ENCODE measurements around the gene CCDC3.
"Not testable (repeated sequence)": the region's sequence is repeated elsewhere in the genome, so short reads cannot be mapped to it uniquely, and the experiment has no call there.

CCDC3 gene

DNA sequence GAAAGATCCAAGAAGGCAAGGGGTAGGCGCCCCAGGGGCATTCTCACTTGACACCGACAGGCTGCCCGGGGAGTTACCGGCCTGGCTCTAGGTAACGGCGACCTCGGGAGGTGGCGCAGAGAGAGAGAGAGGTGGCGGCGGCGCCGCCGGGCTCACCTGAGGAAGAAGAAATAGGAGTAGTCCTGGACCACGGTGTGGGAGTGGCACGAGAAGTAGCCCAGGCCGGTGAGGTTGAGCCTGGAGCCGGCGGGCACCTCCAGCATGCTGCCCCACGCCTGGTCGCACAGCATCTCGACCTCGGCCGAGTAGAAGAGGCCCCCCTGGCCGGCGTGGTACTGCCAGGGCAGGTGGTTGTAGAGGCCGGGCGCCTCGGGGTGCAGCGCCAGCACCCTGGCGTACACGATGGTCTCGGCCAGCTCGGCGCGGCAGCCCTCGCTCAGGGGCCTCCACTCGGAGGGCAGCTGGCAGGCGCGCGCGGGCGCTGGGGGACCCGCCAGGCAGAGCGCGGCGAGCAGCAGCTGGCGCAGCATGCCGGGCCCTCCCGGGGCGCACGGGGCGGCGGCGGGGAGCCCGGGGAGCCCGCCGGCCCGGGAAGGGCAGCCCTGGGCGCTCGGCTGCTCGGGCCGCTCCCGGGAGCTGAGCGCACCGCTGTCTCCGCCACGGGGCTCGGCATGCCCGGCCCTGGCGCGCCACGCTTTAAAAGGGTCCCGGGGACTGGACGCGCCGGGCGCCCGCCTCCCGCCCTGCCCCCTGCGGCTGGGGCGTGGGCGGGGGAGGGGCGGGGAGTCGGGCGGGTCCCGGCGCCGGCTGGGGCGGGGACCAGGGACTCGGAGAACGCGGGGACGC is at the start of gene CCDC3:
Gene CCDC3, minus strand, starts transcription at position 673 of the 846 bp plus-strand sequence. Its CDS starts 143 bp downstream, at position 530.
- DNase-seq: peak in 3 of 51 donors; percentile 2 to 13 (median 2)

DNA sequence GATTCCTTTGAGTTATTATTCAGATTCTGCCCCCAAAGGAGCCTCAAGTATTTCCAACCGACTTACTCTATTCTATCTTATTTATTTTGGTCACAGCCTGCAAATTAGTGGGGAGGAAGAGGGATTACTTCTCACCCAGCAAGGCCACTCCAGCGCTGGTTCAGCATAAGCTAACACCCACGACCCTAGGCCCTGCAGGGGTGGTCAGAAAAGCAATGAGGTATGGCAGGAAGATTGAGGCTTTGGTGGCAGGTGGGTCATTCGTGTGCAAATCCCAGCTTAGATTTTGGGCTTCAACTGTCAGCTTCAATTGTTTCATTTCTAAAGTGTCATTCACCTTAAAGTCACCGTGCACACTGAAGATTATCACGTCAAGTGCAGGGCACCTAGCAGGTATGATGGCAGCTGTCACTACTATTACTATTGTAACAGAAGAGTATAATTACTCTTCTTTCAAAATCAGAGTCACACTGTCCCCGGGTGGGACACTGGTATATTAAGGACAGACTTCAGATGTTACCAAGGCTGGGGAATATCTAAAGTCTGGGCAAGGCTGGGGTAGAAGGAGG is 49.7 kb upstream of the CCDC3 start:
- DNase-seq: no peak

DNA sequence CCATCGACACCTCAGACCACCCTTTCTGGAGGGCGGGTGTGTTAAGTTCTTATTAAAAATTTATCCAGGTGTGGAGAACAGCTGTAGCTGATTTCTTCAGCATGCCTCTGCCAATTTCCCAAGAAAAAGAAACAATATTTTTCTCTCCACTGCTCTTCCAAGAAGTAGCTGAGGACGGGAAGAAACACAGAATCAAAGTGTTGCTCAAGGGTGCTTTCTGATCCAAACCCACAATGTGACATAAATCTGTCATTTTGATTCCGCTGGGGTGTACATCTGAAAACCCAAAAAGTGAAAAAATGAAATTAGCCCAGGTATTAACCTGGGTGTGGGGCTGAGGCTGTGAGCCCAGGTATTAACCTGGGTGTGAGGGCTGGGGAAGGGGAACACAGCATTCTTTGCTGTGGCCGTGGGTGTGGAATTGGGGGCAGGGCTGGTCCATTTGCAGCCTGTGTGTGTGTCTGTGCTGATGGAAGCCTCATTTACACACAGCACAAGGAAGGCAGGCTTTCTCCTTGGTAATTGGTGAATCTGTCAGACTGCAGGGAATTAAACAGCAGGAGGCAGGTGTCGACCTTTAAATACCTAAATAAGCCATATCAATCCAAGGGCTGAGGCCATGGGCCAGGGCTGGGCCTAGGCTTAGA is 48.4 kb upstream of the CCDC3 start:
- DNase-seq: no peak

DNA sequence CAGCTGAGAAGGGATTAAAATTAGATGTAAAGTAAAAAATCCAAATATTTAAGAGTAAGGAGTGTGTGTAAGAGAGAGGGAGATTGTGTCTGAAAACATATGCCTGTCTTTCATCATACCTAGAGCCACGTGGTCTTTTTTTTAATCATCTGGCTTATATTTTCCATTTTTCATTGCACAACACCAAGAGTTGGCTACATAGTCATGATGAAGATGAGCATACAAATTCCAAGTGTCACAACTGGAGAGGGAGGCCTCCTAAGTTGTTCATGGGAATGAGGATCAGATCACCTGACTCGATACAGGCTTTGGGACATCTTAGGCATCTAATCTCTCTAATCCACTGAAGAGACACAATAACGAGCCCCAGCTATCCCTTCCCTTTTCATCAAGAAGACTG is 47.2 kb upstream of the CCDC3 start:
- DNase-seq: no peak

DNA sequence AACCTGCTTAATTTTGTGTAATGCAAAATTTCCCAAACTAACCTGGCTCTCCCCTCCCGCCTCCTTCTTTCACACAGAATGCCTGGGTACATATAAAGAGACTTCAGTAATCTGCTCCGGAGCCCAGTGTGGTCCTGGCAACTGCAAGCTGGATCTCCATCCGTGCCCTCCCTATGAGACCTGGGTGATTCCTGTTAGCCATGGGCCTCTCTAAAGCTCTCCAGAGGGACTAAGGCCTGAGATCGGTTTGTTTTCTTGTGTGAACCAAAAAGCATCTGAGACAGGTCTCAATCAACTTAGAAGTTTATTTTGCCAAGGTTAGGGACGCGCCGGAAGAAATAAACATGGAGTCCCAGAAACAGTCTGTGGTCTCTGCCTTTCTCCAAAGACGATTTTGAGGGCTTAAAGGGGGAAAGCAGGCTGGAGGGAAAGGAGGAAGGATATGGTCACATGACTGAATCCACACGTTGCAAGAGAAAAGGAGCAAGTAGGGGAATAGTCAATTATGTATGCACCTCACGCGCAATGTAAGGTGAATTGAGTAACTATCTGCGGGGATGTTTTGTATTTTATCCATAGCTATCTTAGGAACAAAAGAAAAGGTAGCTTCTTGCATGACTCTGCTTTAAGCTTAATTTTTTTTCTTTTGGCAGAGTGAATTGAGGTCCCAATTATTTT is 46.2 kb upstream of the CCDC3 start:
- DNase-seq: no peak

DNA sequence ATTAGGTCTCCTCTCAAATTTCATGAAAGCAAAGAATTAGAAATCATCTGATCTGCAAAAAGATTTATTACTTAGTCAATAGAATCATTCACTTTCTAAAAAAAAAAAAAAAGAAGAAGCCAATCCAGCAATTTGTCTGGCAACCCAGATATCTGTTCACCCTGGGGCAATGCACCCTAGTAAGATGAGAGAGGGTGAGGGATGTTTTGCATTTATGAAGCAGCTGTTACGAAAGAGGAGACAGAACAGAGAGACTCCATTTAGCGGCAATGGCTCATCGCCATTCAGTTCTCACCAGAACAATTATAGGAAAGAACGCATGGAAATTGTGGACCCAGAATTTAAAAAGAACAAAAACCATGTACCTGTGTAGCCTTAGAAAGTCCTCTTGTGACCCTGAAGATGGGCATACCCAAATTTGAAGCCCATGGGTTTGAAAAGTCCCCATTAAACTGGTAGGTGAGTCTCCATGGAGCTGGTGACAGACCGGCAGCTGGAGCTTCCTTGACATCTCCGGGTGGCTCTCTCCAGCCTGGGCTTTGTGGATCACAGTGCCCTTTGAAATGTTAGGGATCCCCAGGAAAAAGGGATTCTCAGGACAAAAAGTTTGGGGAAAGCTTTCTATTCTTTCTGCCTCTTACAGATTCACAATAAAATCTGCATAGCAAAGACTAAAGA is 45.5 kb upstream of the CCDC3 start:
- no peak for DNase-seq

DNA sequence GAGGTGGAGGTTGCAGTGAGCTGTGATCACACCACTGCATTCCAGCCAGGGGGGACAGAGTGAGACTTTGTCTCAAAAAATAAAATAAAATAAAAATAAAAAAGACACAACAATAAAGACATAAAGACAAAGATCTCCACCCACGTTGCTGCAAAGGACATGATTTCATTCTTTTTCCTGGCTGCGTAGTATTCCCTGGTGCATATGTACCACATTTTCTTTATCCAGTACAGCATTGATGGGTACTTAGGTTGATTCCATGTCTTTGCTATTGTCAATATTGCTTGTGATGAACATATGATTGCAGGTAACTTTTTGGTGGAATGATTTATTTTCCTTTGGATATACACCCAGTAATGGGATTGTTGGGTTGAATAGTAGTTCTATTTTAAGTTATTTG is 42.0 kb upstream of the CCDC3 start:
- DNase-seq: no peak

DNA sequence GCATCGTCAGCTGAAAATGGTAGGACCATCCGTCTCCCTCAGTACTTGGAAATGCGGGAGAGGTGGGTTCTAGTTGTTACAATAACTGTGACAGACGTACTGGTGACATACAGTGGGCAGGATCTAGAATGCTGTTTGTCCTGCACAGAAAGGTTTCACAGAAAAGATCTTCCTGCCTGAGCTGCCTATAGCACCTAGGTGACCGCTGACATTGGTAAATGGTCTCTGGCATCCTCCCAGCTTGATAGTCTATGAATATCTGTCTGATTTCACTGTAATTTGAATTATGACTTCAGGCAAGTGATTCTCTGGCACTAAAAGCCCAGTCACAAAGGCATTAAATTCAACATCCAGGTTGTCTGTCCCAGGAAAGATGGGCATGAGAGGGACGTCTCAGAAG is 38.2 kb upstream of the CCDC3 start:
- no peak for DNase-seq

DNA sequence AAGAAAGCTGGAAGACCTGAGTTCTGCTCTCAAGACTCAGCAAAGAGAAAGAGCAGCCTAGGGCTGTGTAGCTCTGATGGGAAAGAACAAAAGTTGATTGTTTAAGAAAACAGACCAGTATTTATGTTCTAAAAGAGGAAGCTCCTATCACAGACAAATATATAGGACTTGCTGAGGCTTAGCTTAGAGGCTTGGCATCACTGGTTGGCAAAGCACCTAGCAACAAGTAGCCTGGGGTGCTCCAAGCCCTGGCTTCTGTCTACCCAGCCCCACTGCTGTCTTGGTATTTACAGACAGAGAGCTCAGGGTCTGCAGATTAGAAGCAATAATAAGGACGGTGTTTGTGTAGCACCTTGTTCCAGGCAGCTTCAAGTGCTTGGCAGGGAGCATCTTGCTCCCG is 36.9 kb upstream of the CCDC3 start:
- no peak for DNase-seq

DNA sequence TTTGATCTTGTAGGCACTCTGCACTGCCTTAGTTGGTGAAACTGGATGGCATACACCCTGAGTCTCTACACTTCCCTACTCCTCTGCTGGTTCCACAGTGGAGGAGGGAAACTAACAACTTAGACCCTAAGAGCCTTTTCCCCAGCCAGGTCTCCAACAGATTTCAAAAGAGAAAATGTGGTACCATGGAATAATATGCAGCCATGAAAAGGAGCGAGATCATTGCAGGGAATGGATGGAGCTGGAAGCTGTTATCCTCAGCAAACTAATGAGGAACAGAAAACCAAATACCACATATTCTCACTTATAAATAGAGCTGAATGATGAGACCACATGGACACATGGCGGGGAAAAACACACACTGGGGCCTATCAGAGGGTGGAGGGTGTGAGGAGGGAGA is 36.3 kb upstream of the CCDC3 start:
- no peak for DNase-seq

DNA sequence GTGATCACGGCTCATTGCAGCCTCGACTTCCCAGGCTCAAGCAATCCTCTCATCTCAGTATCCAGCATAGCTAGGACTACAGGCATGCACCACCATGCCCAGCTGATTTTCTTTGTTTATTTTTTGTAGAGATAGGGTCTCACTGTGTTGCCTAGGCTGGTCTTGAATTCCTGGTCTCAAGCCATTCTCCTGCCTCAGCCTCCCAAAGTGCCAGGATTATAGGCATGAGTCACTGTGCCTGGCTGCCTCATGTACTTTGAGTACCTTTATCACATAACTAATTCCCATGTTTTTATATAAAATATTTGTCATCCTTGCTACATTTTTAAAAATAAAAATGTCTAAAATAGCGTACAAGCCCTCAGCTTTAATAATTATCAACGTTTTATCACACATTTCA is 35.3 kb upstream of the CCDC3 start:
- DNase-seq: no peak

DNA sequence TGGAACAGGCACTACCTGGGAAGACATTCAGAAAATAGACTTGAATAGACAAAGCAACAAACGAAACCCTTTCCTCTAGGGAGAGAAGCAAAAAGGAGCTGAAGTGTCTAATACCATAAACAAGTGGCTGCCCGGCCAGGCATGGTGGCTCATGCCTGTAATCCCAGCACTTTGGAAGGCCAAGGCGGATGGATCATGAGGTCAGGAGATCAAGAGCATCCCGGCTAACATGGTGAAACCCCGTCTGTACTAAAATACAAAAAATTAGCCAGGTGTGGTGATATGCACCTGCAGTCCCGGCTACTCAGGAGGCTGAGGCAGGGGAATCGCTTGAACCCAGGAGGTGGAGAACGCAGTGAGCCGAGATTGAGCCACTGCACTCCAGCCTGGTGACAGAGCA is 34.2 kb upstream of the CCDC3 start:
- DNase-seq: not testable (repeated sequence)

DNA sequence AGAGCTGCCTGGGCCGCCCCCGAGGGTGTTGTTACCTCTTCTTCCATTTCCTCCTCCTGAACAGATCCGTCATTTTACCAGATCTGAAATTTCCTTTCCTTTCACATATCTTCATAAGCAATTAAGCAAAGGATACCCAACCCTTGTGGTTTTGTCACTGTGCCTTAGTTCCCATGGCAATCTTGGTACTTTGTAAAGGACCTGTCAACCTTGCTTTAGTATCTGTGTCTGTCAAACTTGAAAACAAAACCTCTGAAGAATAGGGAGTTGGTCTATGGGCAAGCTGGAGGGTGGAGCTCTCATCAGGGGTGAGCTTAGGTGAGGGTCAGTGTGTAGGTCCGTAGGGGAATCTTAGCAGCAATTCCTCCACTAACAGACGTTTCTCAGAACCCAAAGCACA is 25.4 kb upstream of the CCDC3 start:
- DNase-seq: no peak

DNA sequence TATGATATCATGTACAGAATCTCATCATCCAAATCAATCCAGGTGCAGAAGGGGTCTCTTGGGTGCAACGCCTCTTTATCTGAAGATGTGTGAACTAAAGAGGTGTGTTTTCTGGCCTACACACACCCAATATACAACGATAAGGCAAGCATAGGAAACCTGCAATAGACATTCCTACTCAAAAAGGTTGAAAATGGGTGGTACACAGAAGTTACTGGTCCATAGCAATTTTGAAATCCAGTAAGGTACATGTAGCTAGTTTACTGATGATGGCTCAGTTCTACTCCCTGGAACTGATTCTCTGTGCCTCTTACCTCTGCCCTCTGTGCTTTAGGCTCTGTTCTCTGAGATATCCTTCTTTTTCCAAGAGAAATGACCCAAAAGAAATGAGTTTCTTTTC is 22.2 kb upstream of the CCDC3 start:
- DNase-seq: no peak

DNA sequence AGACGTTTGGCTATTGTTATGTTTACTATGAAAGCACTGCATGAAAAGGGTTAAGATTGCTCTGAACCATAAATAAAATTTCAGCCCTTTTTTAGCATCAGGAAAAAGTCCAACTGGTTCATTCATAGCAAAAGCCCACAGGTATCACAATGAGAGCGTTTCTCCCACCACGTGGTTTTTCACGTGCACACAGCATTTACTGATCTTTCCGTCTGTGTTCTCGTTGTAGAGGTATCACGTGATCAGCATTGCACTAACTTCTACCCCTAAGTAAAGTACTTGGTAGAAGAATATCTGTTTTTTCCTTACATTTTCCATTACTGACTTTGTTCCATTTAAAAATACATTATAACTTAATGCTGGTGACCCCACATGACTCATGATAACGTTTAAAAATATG is 17.8 kb upstream of the CCDC3 start:
- no peak for DNase-seq

DNA sequence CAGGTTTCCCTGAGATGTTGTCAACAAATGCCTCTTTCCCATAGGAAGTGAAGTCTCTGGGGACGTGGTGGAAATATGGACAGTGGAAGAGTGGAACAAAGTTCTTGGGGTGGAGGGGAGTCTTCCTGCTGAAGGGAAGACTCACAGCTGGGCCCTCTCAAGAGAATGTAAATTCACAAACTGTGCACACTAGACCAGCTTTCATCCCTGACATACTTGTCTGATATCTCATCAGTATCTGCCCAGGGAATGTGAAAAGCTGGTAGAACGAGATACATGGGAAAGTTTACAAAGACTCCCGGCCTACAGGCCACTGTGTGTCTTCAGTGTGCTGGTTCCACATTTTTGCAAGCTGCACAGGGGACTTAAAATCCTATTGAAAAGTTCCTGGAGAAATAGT is 16.7 kb upstream of the CCDC3 start:
- DNase-seq: no peak

DNA sequence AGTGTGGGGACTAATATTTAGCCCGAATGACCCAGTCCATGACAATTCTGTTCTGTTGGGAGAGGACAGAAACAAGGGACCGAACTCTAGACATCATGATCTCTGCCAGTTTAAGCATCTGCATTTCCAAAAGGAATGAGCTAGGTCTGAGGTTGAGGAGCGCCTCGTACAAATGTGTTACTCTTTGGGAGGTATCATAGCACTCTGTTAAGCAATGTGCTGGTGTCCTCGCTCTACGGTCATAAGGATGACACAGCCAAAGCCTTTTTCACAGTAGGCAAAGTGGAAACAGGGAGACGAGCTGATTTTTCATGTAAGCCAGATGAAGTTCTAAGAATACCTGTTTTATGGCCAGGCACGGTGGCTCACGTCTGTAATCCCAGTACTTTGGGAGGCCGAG is 15.4 kb upstream of the CCDC3 start:
- DNase-seq: no peak

DNA sequence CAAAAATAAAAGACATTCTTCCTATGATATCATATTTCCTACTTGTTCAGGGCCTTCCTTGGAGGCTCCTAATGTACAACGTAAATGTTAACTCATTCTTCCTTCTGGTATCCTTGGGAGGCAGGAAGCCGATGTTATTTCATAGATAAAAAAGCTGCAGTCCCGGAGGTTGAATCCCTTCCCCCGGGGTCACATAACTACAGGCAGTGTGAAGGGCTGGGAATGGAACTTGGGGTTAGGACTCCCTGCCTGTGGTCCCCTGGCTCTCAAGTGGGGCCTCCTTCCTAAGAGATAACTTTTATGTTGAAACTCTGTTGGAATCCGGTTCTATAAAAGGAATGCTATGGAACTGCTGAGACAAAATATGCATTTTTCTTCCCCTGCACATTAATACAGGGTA is 14.9 kb upstream of the CCDC3 start:
- no peak for DNase-seq

DNA sequence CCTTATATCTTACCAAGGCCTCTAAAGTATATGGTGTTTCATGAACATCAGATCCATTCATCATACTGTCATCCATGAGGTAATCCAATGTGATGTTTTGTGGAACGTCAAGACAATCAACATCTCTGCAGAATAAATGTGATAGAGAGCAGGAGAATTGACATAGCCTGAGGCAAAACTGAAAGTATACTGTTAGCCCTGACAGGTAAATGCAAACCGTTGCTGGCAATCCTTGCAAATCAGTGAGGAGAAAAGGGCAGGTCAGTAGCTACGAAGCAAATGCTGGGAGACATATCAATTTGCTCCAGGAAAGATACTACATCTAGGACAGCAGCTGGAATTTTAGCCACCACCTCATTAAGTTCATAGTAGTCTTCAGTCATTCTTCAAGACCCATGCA is 4.5 kb upstream of the CCDC3 start:
- DNase-seq: no peak

DNA sequence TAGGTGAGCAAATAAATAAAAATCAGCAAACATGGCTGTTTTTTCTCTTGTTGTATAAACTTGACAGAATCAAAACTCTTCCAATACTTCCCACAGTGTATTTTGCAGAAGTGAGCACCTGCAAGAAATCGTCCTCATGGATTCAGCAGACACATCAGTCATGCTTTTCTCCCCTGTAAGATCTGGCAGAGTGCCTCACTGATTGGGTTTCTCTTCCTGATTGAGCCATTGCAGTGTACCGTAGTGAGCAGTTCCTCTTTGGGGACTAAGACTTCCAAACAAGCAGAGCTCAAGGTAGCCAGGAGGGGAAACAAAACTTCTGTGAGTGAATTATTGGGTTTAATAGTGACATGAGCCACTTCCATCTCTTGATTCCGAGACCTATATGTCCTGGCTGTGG is 2.2 kb upstream of the CCDC3 start:
- DNase-seq: no peak

DNA sequence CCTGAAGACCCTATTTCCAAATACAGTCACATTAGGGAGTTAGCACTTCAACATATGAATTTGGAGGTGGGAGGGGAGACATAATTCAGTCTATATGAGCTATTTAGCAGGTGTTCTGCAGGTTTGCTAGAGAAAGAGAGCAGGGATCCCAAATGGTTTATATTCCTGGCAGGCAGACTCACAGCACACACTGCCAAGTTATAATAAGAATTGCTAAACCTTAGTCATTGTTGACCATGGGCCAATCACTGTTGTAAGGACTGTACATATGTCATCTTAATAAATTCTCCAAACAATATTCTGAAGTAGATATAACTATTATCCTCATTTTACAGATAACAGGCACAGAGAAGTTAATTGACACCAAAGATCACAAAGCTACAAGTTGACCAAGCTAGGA is 1.5 kb upstream of the CCDC3 start:
- DNase-seq: no peak

DNA sequence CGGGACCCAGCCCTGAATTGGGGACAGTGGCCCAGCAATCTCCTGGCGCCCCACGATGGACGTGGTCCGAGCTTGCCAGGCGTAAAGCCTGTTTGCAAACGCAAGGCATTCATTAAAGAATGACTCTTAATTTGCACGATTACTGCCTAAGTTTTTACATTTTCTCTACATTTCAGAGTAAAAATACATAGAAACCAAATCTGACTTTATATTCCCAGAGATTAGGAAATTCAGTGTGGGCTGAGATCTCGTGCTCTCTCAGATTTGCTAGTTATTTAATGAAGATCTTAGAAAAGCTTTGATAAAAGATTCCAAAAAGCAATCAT is 337 bp upstream of the CCDC3 start:
- no peak for DNase-seq
